GM19043 (cell line): ENCODE results near the gene POTEH.
"Not testable (repeated sequence)": the region's sequence is repeated elsewhere in the genome, so short reads cannot be mapped to it uniquely, and the experiment has no call there.

Source experiments
- ATAC-seq: cut with Tn5 transposase; IDR thresholded peaks from one replicate; pipeline ENCODE4 v1.9.1; 2021; ENCODE audit warnings: low read depth; ENCODE audit not compliant: unreplicated experiment

POTEH gene

DNA sequence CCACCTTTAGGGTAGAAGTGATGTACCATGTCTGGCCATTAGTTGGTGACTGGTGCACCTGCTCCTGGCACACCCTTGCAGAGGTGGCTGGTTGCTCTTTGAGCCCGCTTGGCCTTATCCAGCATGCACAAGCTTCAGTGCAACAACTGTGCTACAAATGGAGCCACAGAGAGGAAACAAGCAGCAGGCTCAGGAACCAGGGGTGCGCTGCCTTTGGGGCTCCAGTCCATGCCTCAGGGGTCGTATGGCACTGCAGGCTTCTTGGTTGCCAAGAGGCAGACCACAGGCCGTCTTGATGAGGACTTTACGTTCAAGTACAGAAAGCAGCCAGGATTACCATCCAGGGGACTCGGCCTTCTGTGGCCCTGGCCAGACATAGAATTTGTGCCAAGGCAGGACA, 44.6 kb downstream of the POTEH start:
- ATAC-seq = not testable (repeated sequence)

DNA sequence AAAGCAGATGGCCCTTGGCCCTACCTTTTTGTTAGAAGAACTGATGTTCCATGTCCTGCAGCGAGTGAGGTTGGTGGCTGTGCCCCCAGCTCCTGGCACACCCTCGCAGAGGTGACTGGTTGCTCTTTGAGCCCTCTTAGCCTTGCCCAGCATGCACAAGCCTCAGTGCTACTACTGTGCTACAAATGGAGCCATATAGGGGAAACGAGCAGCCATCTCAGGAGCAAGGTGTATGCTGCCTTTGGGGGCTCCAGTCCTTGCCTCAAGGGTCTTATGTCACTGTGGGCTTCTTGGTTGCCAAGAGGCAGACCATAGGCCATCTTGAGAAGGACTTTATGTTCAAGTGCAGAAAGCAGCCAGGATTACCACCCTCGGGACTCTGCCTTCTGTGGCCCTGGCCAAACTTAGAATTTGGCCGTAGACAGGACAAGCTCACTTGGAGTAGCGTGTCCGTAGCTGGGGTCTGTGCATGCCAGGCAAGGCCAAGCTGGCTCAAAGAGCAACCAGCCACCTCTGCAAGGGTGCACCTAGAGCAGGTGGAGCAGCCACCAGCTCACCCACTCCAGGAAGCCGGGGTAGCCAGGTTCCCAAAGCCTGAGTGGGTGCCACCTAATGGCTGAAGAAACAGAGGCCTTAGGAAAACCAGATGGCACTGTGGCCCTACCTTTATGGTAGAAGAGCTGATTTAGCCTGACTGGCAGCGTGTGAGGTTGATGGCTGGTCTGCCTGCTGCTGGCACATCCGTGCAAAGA, 48.5 kb downstream of the POTEH start:
- not testable (repeated sequence) for ATAC-seq

DNA sequence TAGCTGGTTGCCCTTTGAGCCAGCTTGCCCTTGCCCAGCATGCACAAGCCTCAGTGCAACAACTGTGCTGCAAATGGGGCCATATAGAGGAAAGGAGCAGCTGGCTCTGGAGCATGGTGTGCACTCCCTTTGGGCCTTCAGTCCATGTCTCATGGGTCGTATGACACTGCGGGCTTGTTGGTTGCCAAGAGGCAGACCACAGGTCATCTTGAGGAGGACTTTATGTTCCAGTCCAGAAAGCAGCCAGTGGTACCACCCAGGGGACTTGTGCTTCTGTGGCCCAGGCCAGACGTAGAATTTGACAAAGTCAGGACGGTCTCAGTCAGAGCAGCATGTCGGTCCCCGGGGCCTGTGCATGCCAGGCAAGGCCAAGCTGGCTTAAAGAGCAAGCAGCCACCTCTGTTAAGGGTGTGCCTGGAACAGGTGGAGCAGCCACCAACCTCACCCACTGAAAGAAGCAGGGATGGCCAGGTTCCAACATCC, 49.1 kb downstream of the POTEH start:
- ATAC-seq = not testable (repeated sequence)

GRCh38 chr22:15747636-15748323, 58.0 kb downstream of the POTEH start:
- ATAC-seq = not testable (repeated sequence)

DNA sequence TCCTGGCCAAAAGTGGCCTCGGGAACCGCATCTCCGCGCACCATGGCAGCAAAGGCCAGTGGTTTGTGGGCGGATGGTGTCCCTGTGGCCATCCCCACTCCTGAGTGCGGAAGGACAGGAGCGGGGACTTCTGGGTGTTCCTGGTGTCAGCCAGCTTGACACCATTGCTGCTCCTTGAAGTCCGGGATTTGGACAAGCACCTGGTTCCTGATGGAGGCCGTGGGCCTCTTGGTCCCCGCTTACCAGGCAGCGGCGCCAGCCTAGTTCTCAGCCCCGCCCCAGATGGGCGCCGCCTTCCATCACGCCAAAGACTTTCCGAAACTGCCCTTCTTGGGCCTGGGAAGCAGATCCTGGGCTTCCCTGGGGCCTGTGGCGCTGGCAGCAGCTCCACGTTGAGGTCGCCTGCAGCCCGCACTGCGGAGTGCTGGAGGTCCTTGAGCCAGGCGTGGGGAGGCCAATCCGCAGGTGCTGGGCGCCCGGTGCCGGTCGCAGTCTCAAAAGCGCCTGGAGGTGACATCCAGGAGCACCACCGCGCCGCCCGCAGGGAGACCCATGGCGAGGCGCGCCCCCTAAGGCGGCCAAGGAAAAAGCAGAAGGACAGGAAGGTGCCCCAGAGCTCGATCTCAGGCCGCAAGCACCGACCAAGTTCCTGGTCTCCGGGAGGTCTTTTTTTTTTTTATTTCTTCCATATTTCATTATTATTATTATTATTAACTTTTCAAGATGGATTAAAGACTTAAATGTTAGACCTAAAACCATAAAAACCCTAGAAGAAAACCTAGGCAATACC, 59.5 kb downstream of the POTEH start:
- not testable (repeated sequence) for ATAC-seq

DNA sequence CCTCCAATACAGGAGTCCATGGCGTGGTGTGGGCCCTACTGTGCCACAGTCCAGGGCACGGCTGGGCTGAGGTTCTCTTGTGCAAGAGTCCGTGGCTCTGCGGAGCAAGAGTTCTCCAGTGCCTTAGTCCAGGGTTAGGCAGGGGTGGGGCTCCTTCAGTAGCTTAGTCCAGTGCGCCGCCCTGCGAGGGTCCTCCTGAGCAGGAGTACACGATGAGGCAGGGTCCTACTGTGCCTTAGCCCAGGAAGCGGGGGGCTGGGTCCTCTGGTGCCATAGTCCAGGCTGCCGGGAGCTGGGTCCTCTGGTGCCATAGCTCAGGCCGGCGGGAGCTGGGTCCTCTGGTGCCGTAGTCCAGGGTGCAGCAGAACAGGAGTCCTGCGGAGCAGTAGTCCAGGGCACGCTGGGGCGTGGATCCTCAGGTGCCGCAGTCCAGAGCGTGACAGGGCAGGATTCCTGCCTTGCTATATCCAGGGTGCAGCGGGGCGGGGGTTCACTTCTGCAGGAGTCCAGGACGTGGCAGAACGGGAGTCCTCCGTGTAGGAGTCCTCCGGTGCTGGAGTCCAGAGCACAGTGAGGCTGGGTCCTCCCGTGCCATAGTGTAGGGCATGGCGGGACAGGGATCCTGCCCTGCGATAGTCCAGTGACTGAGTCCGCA, 69.7 kb downstream of the POTEH start:
- ATAC-seq = not testable (repeated sequence)

GRCh38 chr22:15760388-15761150, 70.7 kb downstream of the POTEH start:
- ATAC-seq = not testable (repeated sequence)

GRCh38 chr22:15761151-15761777, 71.4 kb downstream of the POTEH start:
- ATAC-seq = not testable (repeated sequence)

DNA sequence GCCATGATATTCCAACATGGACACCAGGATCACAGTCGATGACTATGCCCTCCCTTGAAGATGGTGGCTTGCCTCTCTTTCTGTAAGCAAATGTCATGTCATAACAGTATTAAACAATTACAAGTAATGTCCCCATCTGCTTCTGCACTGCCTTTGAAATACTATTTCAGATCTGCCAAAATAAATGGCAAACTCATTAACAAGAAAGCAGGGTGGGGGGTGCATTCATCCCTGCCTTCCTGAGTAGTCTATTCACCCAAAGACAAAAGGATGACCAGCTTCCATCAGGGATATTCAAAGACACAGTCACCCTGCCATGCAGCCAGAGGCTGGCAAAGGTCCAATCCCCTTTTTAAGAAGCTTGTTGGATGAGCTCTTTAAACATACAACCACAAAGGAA, 73.7 kb downstream of the POTEH start:
- ATAC-seq = not testable (repeated sequence)
